Lower leg skin (tissue), 4 donors: ENCODE measurements around the gene SERPINB7. TPM values are rescaled to one million over a fixed set of nuclear protein-coding genes. Genes with fewer than 3 reads are reported as not detected.

Experiments used
- DNase-seq, 2 donors: peaks; one replicate each; pipeline ENCODE4 v3.0.0-alpha.2; 2019; ENCODE audit warnings: low spot score in 2 of 2
- H3K4me3 ChIP-seq: fragments of 200-600 bp; sonication (generic); 2 replicates; pipeline ENCODE4 v1.5.1; 2017; ENCODE audit warnings: mild to moderate bottlenecking, low read depth; ENCODE audit not compliant: poor library complexity, severe bottlenecking
- CTCF ChIP-seq, 3 donors: fragments of 450-650 bp; IDR thresholded peaks; one replicate each; pipeline ENCODE4 v1.5.1; 2016; ENCODE audit warnings: antibody characterized with exemption in 3 of 3, mild to moderate bottlenecking in 3 of 3, moderate library complexity in 2 of 3
- POLR2A ChIP-seq, 2 donors: fragments of 450-650 bp; IDR thresholded peaks; one replicate each; pipeline ENCODE4 v1.6.1; 2016 to 2017; ENCODE audit warnings: antibody characterized with exemption in 2 of 2, mild to moderate bottlenecking in 1 of 2, moderate library complexity in 1 of 2
- WGBS, 2 donors: methylation state at CpG; one replicate each; pipeline ENCODE4 v1.1.5; 2018; 5-methylcytosine and 5-hydroxymethylcytosine counted together
- intact Hi-C: fragments of 100-400 bp; cut with DNase I; formaldehyde crosslinking; loops from one replicate; pipeline ENCODE4 v1.15.0; 2023; ENCODE audit warnings: low total_unique reads
- total RNA-seq, 4 donors: library from RNA; depleted of rRNA; stranded (reverse); fragments of >200 nt; gene quantifications; one replicate each; pipeline ENCODE4 v1.1.0, GENCODE V29; 2016

Gene SERPINB7
- total RNA-seq, 4 donors from 2014 or later: 140 to 354 (median 233) TPM

GRCh38 chr18:63817441-63818051, 42.3 kb downstream of the SERPINB7 start:
- WGBS, 2 donors: 21 to 30% methylated on average over 1 of the region's 1 CpG
- H3K4me3 ChIP-seq: no peak overlapping the region
- no peak for TF ChIP-seq CTCF (IDR thresholded peaks at IDR 0.05)
- TF ChIP-seq POLR2A (IDR thresholded peaks at IDR 0.05): no peak
- DNase-seq: no peak
- intact Hi-C loops: no loop called here

- intact Hi-C loops: no loop called here
- WGBS, 2 donors: 0 to 29% methylated on average over 1 of the region's 1 CpG
- H3K4me3 ChIP-seq: no peak overlapping the region
- DNase-seq: no peak
- TF ChIP-seq CTCF (IDR thresholded peaks at IDR 0.05): no peak
- TF ChIP-seq POLR2A (IDR thresholded peaks at IDR 0.05): no peak
These were observed 43.0 kb downstream of the SERPINB7 start for GRCh38 chr18:63818212-63818611.

GRCh38 chr18:63819786-63820185, 44.6 kb downstream of the SERPINB7 start:
- intact Hi-C loops: no loop called here
- no peak for DNase-seq
- 20 to 24% methylated on average over 2 of the region's 2 CpGs for WGBS, 2 donors
- TF ChIP-seq CTCF (IDR thresholded peaks at IDR 0.05): no peak
- no peak for TF ChIP-seq POLR2A (IDR thresholded peaks at IDR 0.05)
- no peak overlapping the region for H3K4me3 ChIP-seq

GRCh38 chr18:63820694-63821093, 45.5 kb downstream of the SERPINB7 start:
- 69 to 70% methylated on average over 3 of the region's 3 CpGs for WGBS, 2 donors
- TF ChIP-seq POLR2A (IDR thresholded peaks at IDR 0.05) (no peak), CTCF (IDR thresholded peaks at IDR 0.05) (no peak)

GRCh38 chr18:63823516-63824219, 48.5 kb downstream of the SERPINB7 start:
- TF ChIP-seq CTCF (IDR thresholded peaks at IDR 0.05) (no peak), POLR2A (IDR thresholded peaks at IDR 0.05) (no peak)
- no peak overlapping the region for H3K4me3 ChIP-seq
- DNase-seq: no peak
- 62 to 71% methylated on average over 10 of the region's 10 CpGs for WGBS, 2 donors
- intact Hi-C loops: no loop called here

More at GRCh38 chr18:63820694-63821093, 45.5 kb downstream of the SERPINB7 start:
- no peak for DNase-seq
- intact Hi-C loops: no loop called here
- no peak overlapping the region for H3K4me3 ChIP-seq
